ENCODE data around the gene ACTN2.

The ACTN2 gene

GRCh38 chr1:236748268-236748870 lies 62.1 kb downstream of the ACTN2 start:
- Histone ChIP-seq H3K27ac (ENCODE audit: low read length, poor library complexity, severe bottlenecking) (no peak overlapping the region), H3K4me2 (ENCODE audit: low read length, poor library complexity, severe bottlenecking) (no peak overlapping the region), H2AK5ac (ENCODE audit: low read length, severe bottlenecking) (no peak overlapping the region), H3K4me1 (ENCODE audit: control insufficient read depth, insufficient read depth, low read depth, low read length) (peaks cover 3% of the 10 kb centered on the region), H4K91ac (ENCODE audit: low read length) (no peak overlapping the region), H3K4ac (ENCODE audit: low read depth in 1 of 2, low read length in 2 of 2) (no peak overlapping the region), H3K79me1 (replicated peaks; ENCODE audit: low read length, poor library complexity, severe bottlenecking) (no peaks in the 10 kb centered on the region), H3K9me3 (ENCODE audit: control insufficient read depth, low read length) (no peaks in the 10 kb centered on the region), H4K8ac (ENCODE audit: low read length) (no peak overlapping the region), H2BK120ac (ENCODE audit: low read depth, low read length) (no peak overlapping the region), H3K18ac (ENCODE audit: low read depth in 1 of 2, low read length in 2 of 2) (no peak overlapping the region), H3K23ac (ENCODE audit: low read length in 2 of 2) (no peak overlapping the region), H2BK12ac (ENCODE audit: low read length in 2 of 2) (no peak overlapping the region), H3K27me3 (ENCODE audit: control insufficient read depth in 1 of 2, insufficient read depth in 1 of 2, low read length in 2 of 2) (peaks cover 0 to 11% of the 10 kb centered on the region in 2 experiments), H3K9ac (ENCODE audit: low read length) (no peak overlapping the region), H2AFZ (ENCODE audit: low read depth, low read length) (no peak overlapping the region), H3K36me3 (ENCODE audit: control insufficient read depth in 1 of 2, insufficient read depth in 2 of 2, low read depth in 1 of 2, low read length in 2 of 2) (no peaks in the 10 kb centered on the region), H3K4me3 (ENCODE audit: insufficient read depth in 1 of 2, low read depth in 1 of 2, low read length in 2 of 2) (no peak overlapping the region), H3K14ac (ENCODE audit: low read length in 2 of 2) (no peak overlapping the region), H2BK5ac (ENCODE audit: low read depth, low read length, poor library complexity, severe bottlenecking) (no peak overlapping the region), H2BK15ac (ENCODE audit: low read depth, poor library complexity, severe bottlenecking) (no peak overlapping the region)
- WGBS: 75% methylated on average over 5 of the region's 5 CpGs
- no peak for DNase-seq

- Histone ChIP-seq H3K27ac (ENCODE audit: low read length, poor library complexity, severe bottlenecking) (no peak overlapping the region), H3K36me3 (ENCODE audit: control insufficient read depth in 1 of 2, insufficient read depth in 2 of 2, low read depth in 1 of 2, low read length in 2 of 2) (no peaks in the 10 kb centered on the region), H3K4me1 (ENCODE audit: control insufficient read depth, insufficient read depth, low read depth, low read length) (peaks cover 3% of the 10 kb centered on the region), H3K79me1 (replicated peaks; ENCODE audit: low read length, poor library complexity, severe bottlenecking) (no peaks in the 10 kb centered on the region), H3K18ac (ENCODE audit: low read depth in 1 of 2, low read length in 2 of 2) (no peak overlapping the region), H3K23ac (ENCODE audit: low read length in 2 of 2) (no peak overlapping the region), H4K91ac (ENCODE audit: low read length) (no peak overlapping the region), H4K8ac (ENCODE audit: low read length) (no peak overlapping the region), H3K4me3 (ENCODE audit: insufficient read depth in 1 of 2, low read depth in 1 of 2, low read length in 2 of 2) (no peak overlapping the region), H3K9ac (ENCODE audit: low read length) (no peak overlapping the region), H3K4me2 (ENCODE audit: low read length, poor library complexity, severe bottlenecking) (no peak overlapping the region), H3K14ac (ENCODE audit: low read length in 2 of 2) (no peak overlapping the region), H2BK120ac (ENCODE audit: low read depth, low read length) (no peak overlapping the region), H3K4ac (ENCODE audit: low read depth in 1 of 2, low read length in 2 of 2) (no peak overlapping the region), H2AFZ (ENCODE audit: low read depth, low read length) (no peak overlapping the region), H2BK12ac (ENCODE audit: low read length in 2 of 2) (no peak overlapping the region), H2BK15ac (ENCODE audit: low read depth, poor library complexity, severe bottlenecking) (no peak overlapping the region), H2AK5ac (ENCODE audit: low read length, severe bottlenecking) (no peak overlapping the region), H3K9me3 (ENCODE audit: control insufficient read depth, low read length) (no peaks in the 10 kb centered on the region), H3K27me3 (ENCODE audit: control insufficient read depth in 1 of 2, insufficient read depth in 1 of 2, low read length in 2 of 2) (peaks cover 0 to 7% of the 10 kb centered on the region in 2 experiments), H2BK5ac (ENCODE audit: low read depth, low read length, poor library complexity, severe bottlenecking) (no peak overlapping the region)
- DNase-seq: no peak
- 92% methylated on average over 1 of the region's 3 CpGs for WGBS
These were observed 64.6 kb downstream of the ACTN2 start for GRCh38 chr1:236750928-236751327.

DNA sequence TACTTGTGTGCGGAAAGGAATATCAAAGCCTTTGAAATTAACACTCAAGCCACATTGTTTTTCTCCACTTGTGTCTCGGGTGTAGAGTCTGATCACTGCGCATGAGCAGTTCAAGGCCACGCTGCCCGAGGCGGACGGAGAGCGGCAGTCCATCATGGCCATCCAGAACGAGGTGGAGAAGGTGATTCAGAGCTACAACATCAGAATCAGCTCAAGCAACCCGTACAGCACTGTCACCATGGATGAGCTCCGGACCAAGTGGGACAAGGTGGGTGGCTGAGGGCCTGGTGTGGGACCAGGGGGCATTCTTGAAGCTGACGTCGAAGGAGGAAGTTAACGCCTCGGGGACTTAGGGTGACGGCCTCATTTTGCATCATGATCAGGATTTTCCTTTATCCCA lies 65.1 kb downstream of the ACTN2 start:
- peaks cover 3% of the 10 kb centered on the region for H3K4me1 ChIP-seq (ENCODE audit: control insufficient read depth, insufficient read depth, low read depth, low read length)
- no peak overlapping the region for H3K4me2 ChIP-seq (ENCODE audit: low read length, poor library complexity, severe bottlenecking)
- H2BK120ac ChIP-seq (ENCODE audit: low read depth, low read length): no peak overlapping the region
- no peak overlapping the region for H4K91ac ChIP-seq (ENCODE audit: low read length)
- no peak overlapping the region for H2BK15ac ChIP-seq (ENCODE audit: low read depth, poor library complexity, severe bottlenecking)
- no peak overlapping the region for H2AK5ac ChIP-seq (ENCODE audit: low read length, severe bottlenecking)
- no peaks in the 10 kb centered on the region for H3K79me1 ChIP-seq (replicated peaks; ENCODE audit: low read length, poor library complexity, severe bottlenecking)
- H3K9me3 ChIP-seq (ENCODE audit: control insufficient read depth, low read length): no peaks in the 10 kb centered on the region
- no peak overlapping the region for H4K8ac ChIP-seq (ENCODE audit: low read length)
- WGBS: 90% methylated on average over 11 of the region's 16 CpGs
- no peak overlapping the region for H3K4me3 ChIP-seq (ENCODE audit: insufficient read depth in 1 of 2, low read depth in 1 of 2, low read length in 2 of 2)
- no peak overlapping the region for H2BK12ac ChIP-seq (ENCODE audit: low read length in 2 of 2)
- no peak overlapping the region for H3K18ac ChIP-seq (ENCODE audit: low read depth in 1 of 2, low read length in 2 of 2)
- H2AFZ ChIP-seq (ENCODE audit: low read depth, low read length): no peak overlapping the region
- no peak overlapping the region for H3K14ac ChIP-seq (ENCODE audit: low read length in 2 of 2)
- H3K23ac ChIP-seq (ENCODE audit: low read length in 2 of 2): no peak overlapping the region
- H3K36me3 ChIP-seq (ENCODE audit: control insufficient read depth in 1 of 2, insufficient read depth in 2 of 2, low read depth in 1 of 2, low read length in 2 of 2): no peaks in the 10 kb centered on the region
- no peak overlapping the region for H3K27ac ChIP-seq (ENCODE audit: low read length, poor library complexity, severe bottlenecking)
- no peak overlapping the region for H3K9ac ChIP-seq (ENCODE audit: low read length)
- no peak for DNase-seq
- H3K27me3 ChIP-seq (ENCODE audit: control insufficient read depth in 1 of 2, insufficient read depth in 1 of 2, low read length in 2 of 2): peaks cover 0 to 7% of the 10 kb centered on the region in 2 experiments
- no peak overlapping the region for H2BK5ac ChIP-seq (ENCODE audit: low read depth, low read length, poor library complexity, severe bottlenecking)
- no peak overlapping the region for H3K4ac ChIP-seq (ENCODE audit: low read depth in 1 of 2, low read length in 2 of 2)

GRCh38 chr1:236751935-236752334 lies 65.6 kb downstream of the ACTN2 start:
- Histone ChIP-seq H3K27ac (ENCODE audit: low read length, poor library complexity, severe bottlenecking) (no peak overlapping the region), H3K14ac (ENCODE audit: low read length in 2 of 2) (no peak overlapping the region), H3K4me2 (ENCODE audit: low read length, poor library complexity, severe bottlenecking) (no peak overlapping the region), H2AK5ac (ENCODE audit: low read length, severe bottlenecking) (no peak overlapping the region), H3K18ac (ENCODE audit: low read depth in 1 of 2, low read length in 2 of 2) (no peak overlapping the region), H2BK5ac (ENCODE audit: low read depth, low read length, poor library complexity, severe bottlenecking) (no peak overlapping the region), H3K36me3 (ENCODE audit: control insufficient read depth in 1 of 2, insufficient read depth in 2 of 2, low read depth in 1 of 2, low read length in 2 of 2) (no peaks in the 10 kb centered on the region), H3K4me3 (ENCODE audit: insufficient read depth in 1 of 2, low read depth in 1 of 2, low read length in 2 of 2) (no peak overlapping the region), H4K91ac (ENCODE audit: low read length) (no peak overlapping the region), H2BK12ac (ENCODE audit: low read length in 2 of 2) (no peak overlapping the region), H3K4ac (ENCODE audit: low read depth in 1 of 2, low read length in 2 of 2) (no peak overlapping the region), H3K4me1 (ENCODE audit: control insufficient read depth, insufficient read depth, low read depth, low read length) (peaks cover 3% of the 10 kb centered on the region), H4K8ac (ENCODE audit: low read length) (no peak overlapping the region), H3K9ac (ENCODE audit: low read length) (no peak overlapping the region), H3K23ac (ENCODE audit: low read length in 2 of 2) (no peak overlapping the region), H2AFZ (ENCODE audit: low read depth, low read length) (no peak overlapping the region), H3K27me3 (ENCODE audit: control insufficient read depth in 1 of 2, insufficient read depth in 1 of 2, low read length in 2 of 2) (peaks cover 0 to 7% of the 10 kb centered on the region in 2 experiments), H3K79me1 (replicated peaks; ENCODE audit: low read length, poor library complexity, severe bottlenecking) (no peaks in the 10 kb centered on the region), H2BK15ac (ENCODE audit: low read depth, poor library complexity, severe bottlenecking) (no peak overlapping the region), H2BK120ac (ENCODE audit: low read depth, low read length) (no peak overlapping the region), H3K9me3 (ENCODE audit: control insufficient read depth, low read length) (no peaks in the 10 kb centered on the region)
- 88% methylated on average over 4 of the region's 4 CpGs for WGBS
- no peak for DNase-seq

Measured in mesenchymal stem cell (in vitro differentiated cells and primary cell).